K562 (cell line): Measurements from ENCODE around the gene KIAA0930. TPM values are rescaled to one million over a fixed set of nuclear protein-coding genes. Genes with fewer than 3 reads are reported as not detected.

Source experiments
- ATAC-seq: fragments of 200-7000 bp; cut with Tn5 transposase; 3 replicates; pipeline ENCODE4 v1.9.1; 2020; ENCODE audit warnings: moderate library complexity
- BruUV-seq: library from RNA; stranded (reverse); fragments of 400-500 nt; replicated peaks from 2 replicates; lab custom pipeline; 2021; lab: Mats Ljungman, UMichigan
- CTCF ChIA-PET: fragments of 300-600 bp; formaldehyde crosslinking; extraction: SDS; loops from one replicate; lab custom pipeline; 2021; ENCODE audit warnings: low intra/inter-chr PET ratio; lab: Yijun Ruan, JAX
- POLR2A ChIA-PET: fragments of 300-600, 350-650 bp; sonication (Branson Sonifier 250); formaldehyde crosslinking; extraction: SDS; loops from one replicate; lab custom pipeline; 2021; ENCODE audit warnings: antibody characterized with exemption, inconsistent platforms; lab: Yijun Ruan, JAX
- DNase-seq, 4 experiments: peaks; one replicate each; pipeline versions ENCODE4 v3.0.0 to v3.0.0-alpha.2; 2011 to 2018; ENCODE audit warnings: low spot score in 3 of 4, mixed read lengths in 3 of 4; ENCODE audit errors: extremely low read depth in 1 of 4
- FAIRE-seq: peaks from 2 replicates; lab custom pipeline; 2011; peaks lifted over from hg19 to GRCh38; lab: Jason Lieb, UNC
- H2AFZ ChIP-seq: 2 replicates; pipeline ENCODE4 v1.6.0; 2011; ENCODE audit warnings: low read depth, low read length, control low read depth, inconsistent platforms
- H3K27ac ChIP-seq: fragments of 200-600 bp; 3 replicates; pipeline ENCODE4 v1.8.0; 2011; ENCODE audit warnings: low read depth, mild to moderate bottlenecking, control low read depth, inconsistent platforms, low read length, moderate library complexity, mixed read lengths; ENCODE audit errors: extremely low read depth
- H3K27me3 ChIP-seq, 2 experiments: fragments of 300-600 bp in 1 of 2; 2 replicates in 1 of 2; 3 replicates in 1 of 2; pipeline versions ENCODE4 v1.6.0 to v1.8.0; 2011; ENCODE audit warnings: inconsistent platforms in 2 of 2, low read length in 2 of 2, mild to moderate bottlenecking in 1 of 2, mixed read lengths in 1 of 2, moderate library complexity in 1 of 2; ENCODE audit not compliant: control insufficient read depth in 2 of 2, insufficient read depth in 2 of 2
- H3K36me3 ChIP-seq: fragments of 300-600 bp; 3 replicates; pipeline ENCODE4 v1.8.0; 2011; ENCODE audit warnings: mild to moderate bottlenecking, low read length, inconsistent platforms; ENCODE audit not compliant: control insufficient read depth, insufficient read depth
- H3K4me1 ChIP-seq, 2 experiments: fragments of 200-600 bp in 1 of 2; replicated peaks in 1 of 2; 2 replicates in 1 of 2; 3 replicates in 1 of 2; pipeline versions ENCODE4 v1.5.1 to v1.8.0; 2011; ENCODE audit warnings: inconsistent platforms in 2 of 2, low read length in 2 of 2, mild to moderate bottlenecking in 1 of 2, mixed read lengths in 1 of 2, moderate library complexity in 1 of 2; ENCODE audit not compliant: control insufficient read depth in 2 of 2, insufficient read depth in 2 of 2
- H3K4me2 ChIP-seq: 2 replicates; pipeline ENCODE4 v1.6.1; 2011; ENCODE audit warnings: low read length, control low read depth, inconsistent platforms, mixed read lengths; ENCODE audit not compliant: insufficient read depth
- H3K4me3 ChIP-seq: fragments of 200-600 bp; sonication (generic), shearing (Covaris generic); 2 replicates; pipeline ENCODE4 v1.5.1; 2016; ENCODE audit warnings: control low read depth, inconsistent platforms
- H3K79me2 ChIP-seq: fragments of 200-600 bp; 3 replicates; pipeline ENCODE4 v1.8.0; 2011; ENCODE audit warnings: low read length, inconsistent platforms; ENCODE audit not compliant: control insufficient read depth, insufficient read depth
- H3K9ac ChIP-seq, 2 experiments: 2 replicates each; pipeline versions ENCODE4 v1.6.0 to v1.6.1; 2011; ENCODE audit warnings: low read depth in 2 of 2, low read length in 2 of 2, control low read depth in 1 of 2, inconsistent platforms in 1 of 2, mild to moderate bottlenecking in 1 of 2, mixed read lengths in 1 of 2; ENCODE audit not compliant: insufficient read depth in 1 of 2
- H3K9me1 ChIP-seq: one replicate; pipeline ENCODE4 v1.6.0; 2011; ENCODE audit warnings: inconsistent platforms, mild to moderate bottlenecking, low read length, moderate library complexity; ENCODE audit not compliant: control insufficient read depth, insufficient read depth
- H3K9me3 ChIP-seq: replicated peaks from 2 replicates; pipeline ENCODE4 v1.5.1; 2011; ENCODE audit warnings: low read depth, low read length, inconsistent platforms; ENCODE audit not compliant: control insufficient read depth, insufficient read depth
- H4K20me1 ChIP-seq: replicated peaks from 2 replicates; pipeline ENCODE4 v1.6.1; 2011; ENCODE audit warnings: low read length, inconsistent platforms, mixed read lengths; ENCODE audit not compliant: control insufficient read depth, insufficient read depth
- ASH1L ChIP-seq: fragments of 450-650 bp; IDR thresholded peaks from 2 replicates; pipeline ENCODE4 v1.6.1; 2018; ENCODE audit warnings: borderline replicate concordance, mild to moderate bottlenecking, low read depth; ENCODE audit not compliant: partially characterized antibody
- ATF7 ChIP-seq: fragments of 450-650 bp; IDR thresholded peaks from 2 replicates; pipeline ENCODE4 v1.7.1; 2014; ENCODE audit warnings: mild to moderate bottlenecking, moderate library complexity
- CREBBP ChIP-seq: IDR thresholded peaks from one replicate; pipeline ENCODE4 v1.6.1; 2012; ENCODE audit warnings: low read depth, mild to moderate bottlenecking, control low read depth, inconsistent platforms, low read length
- FOXK2 ChIP-seq, 2 experiments: fragments of 450-650 bp; IDR thresholded peaks in 1 of 2; conservative IDR thresholded peaks in 1 of 2; 2 replicates each; pipeline ENCODE4 v1.6.1; 2016; ENCODE audit warnings: low read depth in 2 of 2, mild to moderate bottlenecking in 1 of 2
- GATAD2B ChIP-seq: fragments of 450-650 bp; IDR thresholded peaks from 2 replicates; pipeline ENCODE4 v1.6.1; 2017; ENCODE audit warnings: mild to moderate bottlenecking, borderline replicate concordance
- KAT7 ChIP-seq: sonication (generic); formaldehyde crosslinking; IDR thresholded peaks from 2 replicates; pipeline ENCODE4 v1.8.0; 2022; ENCODE audit warnings: missing genetic modification reagents, mild to moderate bottlenecking, borderline replicate concordance
- POLR2G ChIP-seq: fragments of 200-400 bp; formaldehyde crosslinking; IDR thresholded peaks from 2 replicates; pipeline ENCODE4 v1.6.1; 2017; ENCODE audit warnings: low read depth, mild to moderate bottlenecking, antibody characterized with exemption, low read length, moderate library complexity
- PRDM10 ChIP-seq: fragments of 450-650 bp; IDR thresholded peaks from 2 replicates; pipeline ENCODE4 v1.6.1; 2018; ENCODE audit not compliant: partially characterized antibody
- PYGO2 ChIP-seq: fragments of 450-650 bp; IDR thresholded peaks from 2 replicates; pipeline ENCODE4 v1.6.1; 2016; ENCODE audit warnings: mild to moderate bottlenecking, missing genetic modification characterization, moderate library complexity, missing compliant biosample characterization
- XRCC3 ChIP-seq: fragments of 450-650 bp; IDR thresholded peaks from 2 replicates; pipeline ENCODE4 v1.6.1; 2017; ENCODE audit warnings: mild to moderate bottlenecking, moderate library complexity
- ZNF239 ChIP-seq: fragments of 250-450 bp; sonication (Bioruptor Pico); IDR thresholded peaks from 2 replicates; pipeline ENCODE4 v1.4.0; 2020; ENCODE audit warnings: mild to moderate bottlenecking
- ZNF551 ChIP-seq: fragments of 250-450 bp; sonication (Bioruptor Pico); IDR thresholded peaks from 2 replicates; pipeline ENCODE4 v1.5.0; 2021; ENCODE audit warnings: mild to moderate bottlenecking, moderate library complexity
- ZNF76 ChIP-seq: fragments of 250-450 bp; sonication (Bioruptor Pico); IDR thresholded peaks from 2 replicates; pipeline ENCODE4 v1.4.0; 2020; ENCODE audit warnings: mild to moderate bottlenecking, moderate library complexity, borderline replicate concordance
- WGBS: fragments of 100-300 bp; shearing (Covaris generic); methylation state at CpG from one replicate; pipeline ENCODE4 v1.1.6; 2016; ENCODE audit warnings: low coverage, mixed read lengths; ENCODE audit not compliant: insufficient coverage; ENCODE audit errors: missing lambda C conversion rate; 5-methylcytosine and 5-hydroxymethylcytosine counted together
- in situ Hi-C: fragments of 300-500 bp; cut with MboI; formaldehyde crosslinking; loops from 4 replicates; pipeline ENCODE4 v1.15.0; 2018; ENCODE audit warnings: inconsistent platforms, mixed read lengths
- intact Hi-C: fragments of 100-400 bp; cut with micrococcal nuclease; formaldehyde crosslinking; loops from 2 replicates; pipeline ENCODE4 v1.14.2; 2022
- polyA plus RNA-seq, 8 experiments: library from polyadenylated mRNA; depleted of rRNA in 4 of 8; stranded (reverse) in 5 of 8; unstranded in 3 of 8; fragments of >200 nt; fragmentation: Nextera tagmentation in 2 of 8; fragmentation: Illumina TruSeq in 1 of 8; extraction: Ambion mirVana in 2 of 8; extraction: Trizol in 1 of 8; gene quantifications; 2 replicates each; pipeline versions ENCODE4 v1.2.1 to v1.2.3, GENCODE V29; 2011 to 2014; ENCODE audit warnings: inconsistent platforms in 1 of 8, missing spikeins in 1 of 8
- total RNA-seq, 7 experiments: library from RNA; depleted of rRNA in 6 of 7; stranded (reverse); fragments of >200 nt in 6 of 7; fragmentation: Illumina TruSeq in 2 of 7; extraction: Trizol in 2 of 7; gene quantifications; 2 replicates each; pipeline versions ENCODE4 v1.2.1 to v1.2.3, GENCODE V29; 2011 to 2021; ENCODE audit warnings: low replicate concordance in 1 of 7
- TF ChIP-seq, protein P1 (sequence below): fragments of 250-450 bp; sonication (Bioruptor Pico); IDR thresholded peaks from 2 replicates; pipeline ENCODE4 v1.5.0; 2020; ENCODE audit warnings: mild to moderate bottlenecking

Gene KIAA0930
- total and polyA plus RNA-seq, 9 of the 15 experiments (the other 6 are each of a cell fraction or from before 2014, with no cell fraction given) = 0.24 to 12.1 (median 6.4) TPM

GRCh38 chr22:45197606-45198462, 42.9 kb downstream of the KIAA0930 start:
- Histone ChIP-seq H3K27ac (no peak overlapping the region), H3K4me1 (peaks cover 7 to 40% of the 10 kb centered on the region in 2 experiments; a peak in 4 of 5 replicates), H3K4me3 (no peak overlapping the region), H4K20me1 (no peaks in the 10 kb centered on the region; the same call in 1 of the 2 replicates), H3K27me3 (no peaks in the 10 kb centered on the region), H3K9me1 (peaks cover 6% of the 10 kb centered on the region), H3K9me3 (no peaks in the 10 kb centered on the region), H3K4me2 (no peak overlapping the region), H3K79me2 (no peaks in the 10 kb centered on the region), H3K36me3 (no peaks in the 10 kb centered on the region), H3K9ac (no peak overlapping the region; a peak in 1 of 4 replicates), H2AFZ (no peak overlapping the region)
- ChIA-PET POLR2A (no interaction called here), CTCF (no interaction called here)
- in situ Hi-C loops = loop anchor here (10.0 kb wide), 2 partner anchors 83 to 1507 kb away; no protein-coding TSS in a partner anchor
- intact Hi-C loops = no loop called here
- BruUV-seq = no TSS peak
- no peak for FAIRE-seq
- no peak for DNase-seq
- 63% methylated on average over 15 of the region's 28 CpGs for WGBS
- peak; percentile 44; the same call in 2 of the 3 replicates for ATAC-seq
- TF ChIP-seq ASH1L (no peak), POLR2G (no peak), ZNF551 (no peak), ZNF239 (no peak), PYGO2 (tag) (no peak), XRCC3 (no peak), CREBBP (no peak), GATAD2B (no peak), ATF7 (peak; percentile 62), ZNF76 (CRISPR knock-in tag) (no peak), KAT7 (CRISPR knock-in tag) (no peak), FOXK2 (conservative IDR thresholded peaks at IDR 0.05 in 1 of 2, IDR thresholded peaks at IDR 0.05 in 1 of 2; ENCODE audit: low read depth in 2 of 2) (0 out of 4 replicates have a peak, but pooled peaks of 1 of the 2 experiments have one; percentile 60), PRDM10 (peak; percentile 97)
- TF ChIP-seq, protein P1, sequence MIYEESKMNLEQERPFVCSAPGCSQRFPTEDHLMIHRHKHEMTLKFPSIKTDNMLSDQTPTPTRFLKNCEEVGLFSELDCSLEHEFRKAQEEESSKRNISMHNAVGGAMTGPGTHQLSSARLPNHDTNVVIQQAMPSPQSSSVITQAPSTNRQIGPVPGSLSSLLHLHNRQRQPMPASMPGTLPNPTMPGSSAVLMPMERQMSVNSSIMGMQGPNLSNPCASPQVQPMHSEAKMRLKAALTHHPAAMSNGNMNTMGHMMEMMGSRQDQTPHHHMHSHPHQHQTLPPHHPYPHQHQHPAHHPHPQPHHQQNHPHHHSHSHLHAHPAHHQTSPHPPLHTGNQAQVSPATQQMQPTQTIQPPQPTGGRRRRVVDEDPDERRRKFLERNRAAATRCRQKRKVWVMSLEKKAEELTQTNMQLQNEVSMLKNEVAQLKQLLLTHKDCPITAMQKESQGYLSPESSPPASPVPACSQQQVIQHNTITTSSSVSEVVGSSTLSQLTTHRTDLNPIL (CRISPR knock-in tag) = no peak
